ENCODE results near the gene HSD17B12. TPM values are rescaled to one million over a fixed set of nuclear protein-coding genes. Genes with fewer than 3 reads are reported as not detected.

Gene HSD17B12
- total and polyA plus RNA-seq, 2 experiments from 2014 or later = 83.2 to 137 TPM

- no peaks in the 10 kb centered on the region for H3K36me3 ChIP-seq (replicated peaks; ENCODE audit: insufficient read depth, low read depth)
- H3K27me3 ChIP-seq = no peaks in the 10 kb centered on the region
- H3K9me3 ChIP-seq (ENCODE audit: low read depth) = peaks cover 6% of the 10 kb centered on the region
- peak; percentile 28 for DNase-seq (ENCODE audit: low spot score)
- H2AFZ ChIP-seq = no peak overlapping the region
- H3K9me2 ChIP-seq (replicated peaks; ENCODE audit: insufficient read depth) = no peaks in the 10 kb centered on the region
- H3K4me3 ChIP-seq = no peak overlapping the region
- 61% methylated on average over 3 of the region's 3 CpGs for WGBS (ENCODE audit: low lambda C conversion rate, missing lambda C conversion rate)
- peak overlapping the region; percentile 30 for H3K27ac ChIP-seq
- H4K20me1 ChIP-seq (ENCODE audit: insufficient read depth, poor library complexity, severe bottlenecking) = no peaks in the 10 kb centered on the region
- peaks cover 21% of the 10 kb centered on the region for H3K79me2 ChIP-seq
- no peaks in the 10 kb centered on the region for H3K4me1 ChIP-seq (ENCODE audit: insufficient read depth)
- peak overlapping the region; percentile 30 for H3K4me2 ChIP-seq
- TF ChIP-seq EZH2 (IDR thresholded peaks at IDR 0.05; ENCODE audit: borderline replicate concordance) (no peak), CTCF (IDR thresholded peaks at IDR 0.05; ENCODE audit: poor library complexity) (no peak), EZH2phosphoT487 (IDR thresholded peaks at IDR 0.05; ENCODE audit: low read depth, severe bottlenecking, unreplicated experiment) (no peak)
Measured at GRCh38 chr11:43788421-43788820, 107.9 kb downstream of the HSD17B12 start.

GRCh38 chr11:43789700-43790443, 109.3 kb downstream of the HSD17B12 start:
- Histone ChIP-seq H3K27me3 (no peaks in the 10 kb centered on the region), H3K9me3 (ENCODE audit: low read depth) (no peaks in the 10 kb centered on the region), H3K27ac (no peak overlapping the region), H3K4me3 (no peak overlapping the region), H3K9me2 (replicated peaks; ENCODE audit: insufficient read depth) (no peaks in the 10 kb centered on the region), H2AFZ (no peak overlapping the region), H3K4me2 (no peak overlapping the region), H4K20me1 (ENCODE audit: insufficient read depth, poor library complexity, severe bottlenecking) (no peaks in the 10 kb centered on the region), H3K36me3 (replicated peaks; ENCODE audit: insufficient read depth, low read depth) (no peaks in the 10 kb centered on the region), H3K79me2 (peaks cover 21% of the 10 kb centered on the region), H3K4me1 (ENCODE audit: insufficient read depth) (no peaks in the 10 kb centered on the region)
- 92% methylated on average over 5 of the region's 5 CpGs for WGBS (ENCODE audit: low lambda C conversion rate, missing lambda C conversion rate)
- TF ChIP-seq CTCF (IDR thresholded peaks at IDR 0.05; ENCODE audit: poor library complexity) (no peak), EZH2phosphoT487 (IDR thresholded peaks at IDR 0.05; ENCODE audit: low read depth, severe bottlenecking, unreplicated experiment) (no peak), EZH2 (IDR thresholded peaks at IDR 0.05; ENCODE audit: borderline replicate concordance) (no peak)
- no peak for DNase-seq (ENCODE audit: low spot score)

GRCh38 chr11:43790444-43790794, 109.9 kb downstream of the HSD17B12 start:
- Histone ChIP-seq H3K36me3 (replicated peaks; ENCODE audit: insufficient read depth, low read depth) (no peaks in the 10 kb centered on the region), H3K4me1 (ENCODE audit: insufficient read depth) (no peaks in the 10 kb centered on the region), H3K27me3 (no peaks in the 10 kb centered on the region), H2AFZ (no peak overlapping the region), H4K20me1 (ENCODE audit: insufficient read depth, poor library complexity, severe bottlenecking) (no peaks in the 10 kb centered on the region), H3K9me3 (ENCODE audit: low read depth) (no peaks in the 10 kb centered on the region), H3K9me2 (replicated peaks; ENCODE audit: insufficient read depth) (no peaks in the 10 kb centered on the region), H3K79me2 (peaks cover 21% of the 10 kb centered on the region), H3K27ac (no peak overlapping the region), H3K4me3 (no peak overlapping the region), H3K4me2 (no peak overlapping the region)
- TF ChIP-seq CTCF (IDR thresholded peaks at IDR 0.05; ENCODE audit: poor library complexity) = no peak
- no peak for TF ChIP-seq EZH2 (IDR thresholded peaks at IDR 0.05; ENCODE audit: borderline replicate concordance)
- no peak for TF ChIP-seq EZH2phosphoT487 (IDR thresholded peaks at IDR 0.05; ENCODE audit: low read depth, severe bottlenecking, unreplicated experiment)
- DNase-seq (ENCODE audit: low spot score) = no peak
- 98% methylated on average over 4 of the region's 4 CpGs for WGBS (ENCODE audit: low lambda C conversion rate, missing lambda C conversion rate)
